B cell (primary cell): ENCODE measurements around the gene TSEN15. TPM values are rescaled to one million over a fixed set of nuclear protein-coding genes. Genes with fewer than 3 reads are reported as not detected.

ENCODE experiments used
- ATAC-seq: fragments of 200-7000 bp; cut with Tn5 transposase; one replicate; pipeline ENCODE4 v1.10.0; 2021; ENCODE audit warnings: low read depth, mild to moderate bottlenecking, moderate number of reproducible peaks, moderate library complexity
- CTCF ChIA-PET: fragments of 350-600 bp; sonication (Branson Sonifier 250); formaldehyde crosslinking; loops from one replicate; lab custom pipeline; 2021; ENCODE audit warnings: antibody characterized with exemption, inconsistent platforms; lab: Charles Lee
- POLR2A ChIA-PET: fragments of 350-600 bp; sonication (Branson Sonifier 250); formaldehyde crosslinking; loops from one replicate; lab custom pipeline; 2021; ENCODE audit warnings: antibody characterized with exemption; lab: Charles Lee
- DNase-seq: peaks from one replicate; pipeline ENCODE4 v3.0.0; 2013
- H2AFZ ChIP-seq: 2 replicates; pipeline ENCODE4 v1.6.1; 2012; ENCODE audit warnings: mild to moderate bottlenecking, low read depth, low read length; ENCODE audit not compliant: insufficient read depth, poor library complexity, severe bottlenecking
- H3K27ac ChIP-seq, 2 donors: 1 replicate in 1 of 2; 2 replicates in 1 of 2; pipeline ENCODE4 v1.5.1; 2012 to 2013; ENCODE audit warnings: low read length in 2 of 2, mild to moderate bottlenecking in 2 of 2, moderate library complexity in 1 of 2
- H3K27me3 ChIP-seq, 4 experiments: fragments of 200-600 bp in 1 of 4; sonication (generic) in 1 of 4; replicated peaks in 1 of 4; 1 replicate in 2 of 4; 2 replicates in 2 of 4; pipeline versions ENCODE4 v1.6.1 to v1.7.0; 2013 to 2016; ENCODE audit warnings: low read length in 3 of 4, mild to moderate bottlenecking in 2 of 4, mixed read lengths in 1 of 4, moderate library complexity in 1 of 4; ENCODE audit not compliant: insufficient read depth in 4 of 4, control insufficient read depth in 3 of 4; ENCODE audit errors: control extremely low read depth in 1 of 4
- H3K36me3 ChIP-seq, 2 experiments: replicated peaks in 1 of 2; 1 replicate in 1 of 2; 2 replicates in 1 of 2; pipeline versions ENCODE4 v1.6.1 to v1.7.1; 2013; ENCODE audit warnings: low read length in 1 of 2; ENCODE audit not compliant: insufficient read depth in 2 of 2, control insufficient read depth in 1 of 2; ENCODE audit errors: control extremely low read depth in 1 of 2, extremely low read depth in 1 of 2
- H3K4me1 ChIP-seq, 2 donors: fragments of 200-600 bp in 1 of 2; sonication (generic) in 1 of 2; 1 replicate in 1 of 2; 2 replicates in 1 of 2; pipeline versions ENCODE4 v1.5.1 to v1.6.1; 2013 to 2017; ENCODE audit warnings: low read length in 2 of 2; ENCODE audit not compliant: control insufficient read depth in 2 of 2, insufficient read depth in 2 of 2
- H3K4me2 ChIP-seq: replicated peaks from 2 replicates; pipeline ENCODE3; 2012; ENCODE audit warnings: mild to moderate bottlenecking, low read depth, low read length; ENCODE audit not compliant: poor library complexity, severe bottlenecking
- H3K4me3 ChIP-seq, 5 experiments: fragments of 200-600 bp in 1 of 5; sonication (generic) in 1 of 5; 1 replicate in 3 of 5; 2 replicates in 2 of 5; pipeline versions ENCODE4 v1.5.1 to v1.7.0; 2011 to 2016; ENCODE audit warnings: low read length in 4 of 5, mild to moderate bottlenecking in 4 of 5, low read depth in 2 of 5, control low read depth in 1 of 5, moderate library complexity in 1 of 5; ENCODE audit not compliant: insufficient read depth in 1 of 5; ENCODE audit errors: control extremely low read depth in 1 of 5, extremely low read depth in 1 of 5
- H3K79me2 ChIP-seq: fragments of 200-600 bp; sonication (generic); one replicate; pipeline ENCODE4 v1.6.0; 2016; ENCODE audit warnings: low read length; ENCODE audit not compliant: control insufficient read depth, insufficient read depth
- H3K9ac ChIP-seq: fragments of 200-600 bp; sonication (generic); 2 replicates; pipeline ENCODE4 v1.6.1; 2017; ENCODE audit warnings: mild to moderate bottlenecking, low read length, moderate library complexity
- H3K9me3 ChIP-seq, 3 donors: one replicate each; pipeline versions ENCODE4 v1.6.1 to v1.7.1; 2013; ENCODE audit warnings: low read length in 2 of 3; ENCODE audit not compliant: control insufficient read depth in 2 of 3, insufficient read depth in 1 of 3; ENCODE audit errors: control extremely low read depth in 1 of 3
- H4K20me1 ChIP-seq: 2 replicates; pipeline ENCODE4 v1.6.0; 2012; ENCODE audit warnings: mild to moderate bottlenecking, low read length; ENCODE audit not compliant: insufficient read depth, control insufficient read depth, poor library complexity, severe bottlenecking
- H3K27ac Mint-ChIP-seq: one replicate; pipeline ENCODE4 v1.8.0; 2021; ENCODE audit warnings: mixed read lengths
- H3K27me3 Mint-ChIP-seq: one replicate; pipeline ENCODE4 v1.8.0; 2021; ENCODE audit warnings: mixed read lengths
- H3K4me1 Mint-ChIP-seq: one replicate; pipeline ENCODE4 v1.8.0; 2021; ENCODE audit warnings: mixed read lengths
- H3K4me3 Mint-ChIP-seq: one replicate; pipeline ENCODE4 v1.8.0; 2021; ENCODE audit warnings: mixed read lengths
- H3K9me3 Mint-ChIP-seq: one replicate; pipeline ENCODE4 v1.8.0; 2022; ENCODE audit warnings: mixed read lengths; ENCODE audit not compliant: insufficient read depth
- CTCF ChIP-seq: fragments of 200-600 bp; IDR thresholded peaks from one replicate; pipeline ENCODE4 v1.8.0; 2022; ENCODE audit warnings: antibody characterized with exemption, mild to moderate bottlenecking
- EZH2 ChIP-seq: IDR thresholded peaks from 2 replicates; pipeline ENCODE4 v1.6.1; 2012; ENCODE audit warnings: borderline replicate concordance, low read depth, mild to moderate bottlenecking, moderate library complexity, low read length; ENCODE audit not compliant: insufficient read depth, poor library complexity, severe bottlenecking
- WGBS: methylation state at CpG from one replicate; pipeline ENCODE4 v1.1.5; 2013; ENCODE audit warnings: missing lambda C conversion rate; ENCODE audit not compliant: insufficient coverage; 5-methylcytosine and 5-hydroxymethylcytosine counted together
- intact Hi-C: fragments of 100-400 bp; cut with micrococcal nuclease; formaldehyde crosslinking; loops from one replicate; pipeline ENCODE4 v1.10.0; 2022
- polyA plus RNA-seq: library from polyadenylated mRNA; depleted of rRNA; stranded (reverse); fragments of >200 nt; gene quantifications from 2 replicates; pipeline ENCODE4 v1.2.3, GENCODE V29; 2012
- total RNA-seq, 2 donors: library from RNA; stranded (reverse); fragments of 120-200 nt in 1 of 2; gene quantifications; 1 replicate in 1 of 2; 2 replicates in 1 of 2; pipeline versions ENCODE4 v1.2.3 to v1.2.4, GENCODE V29; 2013 to 2022

TSEN15 gene
- total and polyA plus RNA-seq, 2 donors (not counting 1 experiment from before 2014, with no cell fraction given), result 15.5 to 25.2 TPM

- Histone ChIP-seq H3K4me2 (no peak overlapping the region), H3K27ac (no peak overlapping the region), H3K79me2 (no peaks in the 10 kb centered on the region), H3K9me3 (no peaks in the 10 kb centered on the region), H3K36me3 (no peaks in the 10 kb centered on the region), H2AFZ (no peak overlapping the region), H3K4me1 (no peaks in the 10 kb centered on the region), H3K27me3 (peaks cover 0 to 3% (median 0%) of the 10 kb centered on the region in 4 experiments), H3K4me3 (no peak overlapping the region), H3K9ac (no peak overlapping the region), H4K20me1 (no peaks in the 10 kb centered on the region)
- no peaks in the 10 kb centered on the region for H3K9me3 Mint-ChIP-seq
- no peak for ATAC-seq
- intact Hi-C loops, result no loop called here
- WGBS, result 94% methylated on average over 3 of the region's 4 CpGs
- no peak for DNase-seq
- CTCF ChIA-PET, result no interaction called here
- H3K4me1 Mint-ChIP-seq, result no peaks in the 10 kb centered on the region
- POLR2A ChIA-PET, result no interaction called here
- no peak overlapping the region for H3K4me3 Mint-ChIP-seq
- TF ChIP-seq EZH2 (no peak), CTCF (no peak)
- H3K27me3 Mint-ChIP-seq, result peaks cover 18% of the 10 kb centered on the region
- no peak overlapping the region for H3K27ac Mint-ChIP-seq
Observed at GRCh38 chr1:184004935-184005334, 46.6 kb upstream of the TSEN15 start.

GRCh38 chr1:184005506-184005905 lies 46.0 kb upstream of the TSEN15 start:
- no peak for DNase-seq
- no peaks in the 10 kb centered on the region for H3K79me2 ChIP-seq
- H2AFZ ChIP-seq, result no peak overlapping the region
- no peak overlapping the region for H3K27ac ChIP-seq
- H3K36me3 ChIP-seq, result no peaks in the 10 kb centered on the region
- no peak overlapping the region for H3K9ac ChIP-seq
- peaks cover 0 to 3% (median 1%) of the 10 kb centered on the region in 4 experiments for H3K27me3 ChIP-seq
- 95% methylated on average over 3 of the region's 4 CpGs for WGBS
- H3K4me3 ChIP-seq, result no peak overlapping the region
- H3K27me3 Mint-ChIP-seq, result peaks cover 21% of the 10 kb centered on the region
- ATAC-seq, result no peak
- H3K27ac Mint-ChIP-seq, result no peak overlapping the region
- no peaks in the 10 kb centered on the region for H4K20me1 ChIP-seq
- H3K4me1 Mint-ChIP-seq, result no peaks in the 10 kb centered on the region
- ChIA-PET POLR2A (no interaction called here), CTCF (no interaction called here)
- no peak for TF ChIP-seq EZH2
- no peak for TF ChIP-seq CTCF
- no peak overlapping the region for H3K4me2 ChIP-seq
- no peak overlapping the region for H3K4me3 Mint-ChIP-seq
- intact Hi-C loops, result no loop called here
- no peaks in the 10 kb centered on the region for H3K4me1 ChIP-seq
- no peaks in the 10 kb centered on the region for H3K9me3 ChIP-seq
- H3K9me3 Mint-ChIP-seq, result no peaks in the 10 kb centered on the region
